Neuronal stem cell (in vitro differentiated cells): ENCODE results near the gene KLF13.

ENCODE experiments used
- DNase-seq: peaks from one replicate; pipeline ENCODE4 v3.0.0-alpha.2; 2013; ENCODE audit warnings: low spot score
- H2AFZ ChIP-seq: one replicate; pipeline ENCODE4 v1.6.1; 2013; ENCODE audit warnings: mild to moderate bottlenecking, low read length, inconsistent platforms
- H2AK5ac ChIP-seq: 2 replicates; pipeline ENCODE4 v1.6.1; 2013; ENCODE audit warnings: low read depth, mild to moderate bottlenecking, inconsistent platforms, low read length, moderate library complexity, mixed read lengths
- H2BK120ac ChIP-seq: 2 replicates; pipeline ENCODE4 v1.6.1; 2013; ENCODE audit warnings: low read depth, mild to moderate bottlenecking, inconsistent platforms, low read length, moderate library complexity, mixed read lengths
- H2BK12ac ChIP-seq: one replicate; pipeline ENCODE4 v1.6.1; 2013; ENCODE audit warnings: low read length, inconsistent platforms
- H2BK15ac ChIP-seq: 2 replicates; pipeline ENCODE4 v1.6.1; 2013; ENCODE audit warnings: mild to moderate bottlenecking, low read length, inconsistent platforms, mixed read lengths
- H2BK5ac ChIP-seq: one replicate; pipeline ENCODE4 v1.6.1; 2013; ENCODE audit warnings: inconsistent platforms, mild to moderate bottlenecking, low read length, moderate library complexity
- H3K14ac ChIP-seq: one replicate; pipeline ENCODE4 v1.6.1; 2013; ENCODE audit warnings: low read length, inconsistent platforms
- H3K18ac ChIP-seq: 2 replicates; pipeline ENCODE4 v1.6.1; 2013; ENCODE audit warnings: low read length, inconsistent platforms
- H3K23ac ChIP-seq: 2 replicates; pipeline ENCODE4 v1.6.1; 2013; ENCODE audit warnings: low read depth, mild to moderate bottlenecking, mixed read lengths, low read length, inconsistent platforms; ENCODE audit not compliant: poor library complexity
- H3K27ac ChIP-seq: replicated peaks from 3 replicates; pipeline ENCODE4 v1.5.1; 2013; ENCODE audit warnings: low read length, inconsistent platforms
- H3K27me3 ChIP-seq, 3 experiments: 2 replicates each; pipeline ENCODE4 v1.6.1; 2013; ENCODE audit warnings: low read length in 3 of 3, mild to moderate bottlenecking in 2 of 3, inconsistent platforms in 1 of 3, low read depth in 1 of 3, mixed read lengths in 1 of 3, moderate library complexity in 1 of 3; ENCODE audit not compliant: control insufficient read depth in 3 of 3, insufficient read depth in 3 of 3
- H3K36me3 ChIP-seq, 2 donors: replicated peaks in 1 of 2; 2 replicates each; pipeline ENCODE4 v1.6.1; 2013; ENCODE audit warnings: low read length in 2 of 2; ENCODE audit not compliant: control insufficient read depth in 2 of 2, insufficient read depth in 2 of 2
- H3K4ac ChIP-seq: 2 replicates; pipeline ENCODE4 v1.6.1; 2013; ENCODE audit warnings: inconsistent platforms, mild to moderate bottlenecking, low read length, moderate library complexity
- H3K4me1 ChIP-seq, 2 donors: 1 replicate in 1 of 2; 2 replicates in 1 of 2; pipeline ENCODE4 v1.6.1; 2013; ENCODE audit warnings: low read length in 2 of 2, low read depth in 1 of 2; ENCODE audit not compliant: control insufficient read depth in 2 of 2, insufficient read depth in 1 of 2
- H3K4me2 ChIP-seq: one replicate; pipeline ENCODE4 v1.6.1; 2013; ENCODE audit warnings: mild to moderate bottlenecking, low read length, inconsistent platforms; ENCODE audit not compliant: insufficient read depth, poor library complexity, severe bottlenecking
- H3K4me3 ChIP-seq, 2 donors: 2 replicates each; pipeline ENCODE4 v1.5.1; 2013; ENCODE audit warnings: low read length in 2 of 2, mild to moderate bottlenecking in 2 of 2, inconsistent platforms in 1 of 2, moderate library complexity in 1 of 2
- H3K79me1 ChIP-seq: one replicate; pipeline ENCODE4 v1.6.1; 2013; ENCODE audit warnings: low read depth, mild to moderate bottlenecking, inconsistent platforms, low read length, moderate library complexity
- H3K9ac ChIP-seq: one replicate; pipeline ENCODE4 v1.6.1; 2013; ENCODE audit warnings: mild to moderate bottlenecking, low read depth, low read length, inconsistent platforms; ENCODE audit not compliant: poor library complexity
- H3K9me3 ChIP-seq, 2 donors: replicated peaks in 1 of 2; 2 replicates each; pipeline versions ENCODE3 to v1.6.1; 2013; ENCODE audit warnings: low read length in 2 of 2, mild to moderate bottlenecking in 2 of 2, inconsistent platforms in 1 of 2, low read depth in 1 of 2, mixed read lengths in 1 of 2, moderate library complexity in 1 of 2; ENCODE audit not compliant: control insufficient read depth in 2 of 2, insufficient read depth in 1 of 2
- H4K8ac ChIP-seq: one replicate; pipeline ENCODE4 v1.6.1; 2013; ENCODE audit warnings: low read depth, mild to moderate bottlenecking, inconsistent platforms, low read length, moderate library complexity
- H4K91ac ChIP-seq: one replicate; pipeline ENCODE4 v1.6.1; 2013; ENCODE audit warnings: low read length, low read depth, mild to moderate bottlenecking, inconsistent platforms; ENCODE audit not compliant: poor library complexity
- WGBS, 2 donors: extraction: QIAGEN DNeasy Blood & Tissue Kit; methylation state at CpG; one replicate each; pipeline ENCODE4 v1.1.7; 2013; ENCODE audit warnings: missing lambda C conversion rate in 2 of 2, mixed read lengths in 1 of 2; ENCODE audit not compliant: insufficient read length in 2 of 2, insufficient replicate concordance in 1 of 2; ENCODE audit errors: extremely low coverage in 2 of 2; 5-methylcytosine and 5-hydroxymethylcytosine counted together

The KLF13 gene

GRCh38 chr15:31397851-31398661, 71.4 kb downstream of the KLF13 start:
- peak overlapping the region; percentile 23 for H2AFZ ChIP-seq
- H3K9me3 ChIP-seq: no peaks in the 10 kb centered on the region
- peak overlapping the region; percentile 12 for H2BK12ac ChIP-seq
- H3K27me3 ChIP-seq: peaks cover 7 to 39% (median 10%) of the 10 kb centered on the region in 3 experiments
- H2BK15ac ChIP-seq: peak overlapping the region; percentile 53
- H2BK120ac ChIP-seq: no peak overlapping the region
- H2AK5ac ChIP-seq: peak overlapping the region; percentile 20
- no peak for DNase-seq
- no peaks in the 10 kb centered on the region for H3K79me1 ChIP-seq
- H2BK5ac ChIP-seq: no peak overlapping the region
- peak overlapping the region; percentile 16 for H4K91ac ChIP-seq
- no peak overlapping the region for H3K14ac ChIP-seq
- H3K36me3 ChIP-seq: no peaks in the 10 kb centered on the region
- peaks cover 0 to 14% of the 10 kb centered on the region in 2 donors for H3K4me1 ChIP-seq
- no peak overlapping the region for H3K4ac ChIP-seq
- H3K4me2 ChIP-seq: no peak overlapping the region
- no peak overlapping the region for H4K8ac ChIP-seq
- H3K27ac ChIP-seq: no peak overlapping the region
- peak overlapping the region; percentile 73 for H3K18ac ChIP-seq
- no CpG with 5 or more reads among the region's 21 CpGs for WGBS, 2 donors
- H3K9ac ChIP-seq: no peak overlapping the region
- no peak overlapping the region for H3K4me3 ChIP-seq
- H3K23ac ChIP-seq: no peak overlapping the region

GRCh38 chr15:31398677-31399301, 72.2 kb downstream of the KLF13 start:
- peaks cover 0 to 12% of the 10 kb centered on the region in 2 donors for H3K4me1 ChIP-seq
- no CpG with 5 or more reads among the region's 10 CpGs for WGBS, 2 donors
- H3K79me1 ChIP-seq: no peaks in the 10 kb centered on the region
- H3K4me3 ChIP-seq: no peak overlapping the region
- H3K27me3 ChIP-seq: peaks cover 1 to 32% (median 3%) of the 10 kb centered on the region in 3 experiments
- peak overlapping the region; percentile 73 for H3K18ac ChIP-seq
- H3K9ac ChIP-seq: no peak overlapping the region
- H3K27ac ChIP-seq: no peak overlapping the region
- no peak overlapping the region for H2BK12ac ChIP-seq
- DNase-seq: no peak
- peak overlapping the region; percentile 20 for H2AK5ac ChIP-seq
- no peak overlapping the region for H3K4me2 ChIP-seq
- no peaks in the 10 kb centered on the region for H3K9me3 ChIP-seq
- no peak overlapping the region for H3K14ac ChIP-seq
- H3K4ac ChIP-seq: no peak overlapping the region
- H4K91ac ChIP-seq: peak overlapping the region; percentile 16
- no peak overlapping the region for H2BK120ac ChIP-seq
- no peak overlapping the region for H3K23ac ChIP-seq
- no peak overlapping the region for H2BK5ac ChIP-seq
- H3K36me3 ChIP-seq: no peaks in the 10 kb centered on the region
- peak overlapping the region; percentile 13 for H2BK15ac ChIP-seq
- H2AFZ ChIP-seq: no peak overlapping the region
- no peak overlapping the region for H4K8ac ChIP-seq

DNA sequence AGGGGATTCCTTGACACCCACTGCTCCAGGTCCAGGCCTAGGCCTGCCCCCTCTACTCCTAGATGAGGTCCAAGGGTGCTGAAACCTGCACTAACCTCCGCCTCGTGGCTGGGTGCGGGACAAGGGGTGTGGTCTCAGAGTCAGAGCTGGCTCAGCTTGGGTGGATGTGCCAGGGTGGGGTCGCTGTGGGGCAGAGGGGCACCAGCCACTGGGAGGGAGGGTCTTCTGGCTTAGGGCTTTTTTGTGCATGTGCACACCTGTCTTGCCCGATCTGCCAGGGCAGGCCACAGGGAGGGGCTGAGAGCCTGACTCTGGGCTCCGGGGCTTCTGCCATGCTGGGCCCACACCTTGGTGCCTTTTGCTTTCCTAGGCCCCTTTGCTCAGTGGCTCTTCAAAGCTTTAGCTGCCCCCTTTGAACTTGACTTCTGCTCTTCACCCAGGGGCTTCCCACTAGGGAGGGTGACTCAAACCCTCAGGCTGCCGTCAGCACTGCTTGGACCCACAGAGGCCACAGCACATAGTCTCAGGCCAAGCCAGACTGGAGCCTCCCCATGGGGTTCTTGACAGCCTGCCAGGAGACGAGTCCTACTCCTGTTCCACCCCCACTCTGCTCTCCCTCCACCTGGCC, 73.0 kb downstream of the KLF13 start:
- Histone ChIP-seq H3K79me1 (no peaks in the 10 kb centered on the region), H3K27ac (no peak overlapping the region), H3K4ac (no peak overlapping the region), H3K18ac (no peak overlapping the region), H4K91ac (no peak overlapping the region), H3K36me3 (no peaks in the 10 kb centered on the region), H3K9me3 (no peaks in the 10 kb centered on the region), H3K27me3 (peaks cover 0 to 24% (median 0%) of the 10 kb centered on the region in 3 experiments), H3K14ac (no peak overlapping the region), H3K4me1 (peaks cover 0 to 12% of the 10 kb centered on the region in 2 donors), H2AFZ (no peak overlapping the region), H2BK12ac (no peak overlapping the region), H2BK120ac (no peak overlapping the region), H4K8ac (no peak overlapping the region), H2BK15ac (peak overlapping the region; percentile 12), H3K4me2 (no peak overlapping the region), H3K9ac (no peak overlapping the region), H3K4me3 (no peak overlapping the region), H2AK5ac (no peak overlapping the region), H2BK5ac (no peak overlapping the region), H3K23ac (no peak overlapping the region)
- no peak for DNase-seq
- no CpG with 5 or more reads among the region's 8 CpGs for WGBS, 2 donors
